ENCODE results near the gene SZT2. TPM values are rescaled to one million over a fixed set of nuclear protein-coding genes. Genes with fewer than 3 reads are reported as not detected.
"Not testable (repeated sequence)": the region's sequence is repeated elsewhere in the genome, so short reads cannot be mapped to it uniquely, and the experiment has no call there.

SZT2 gene
- total RNA-seq, 1 donor from 2014 or later: 26.8 TPM

DNA sequence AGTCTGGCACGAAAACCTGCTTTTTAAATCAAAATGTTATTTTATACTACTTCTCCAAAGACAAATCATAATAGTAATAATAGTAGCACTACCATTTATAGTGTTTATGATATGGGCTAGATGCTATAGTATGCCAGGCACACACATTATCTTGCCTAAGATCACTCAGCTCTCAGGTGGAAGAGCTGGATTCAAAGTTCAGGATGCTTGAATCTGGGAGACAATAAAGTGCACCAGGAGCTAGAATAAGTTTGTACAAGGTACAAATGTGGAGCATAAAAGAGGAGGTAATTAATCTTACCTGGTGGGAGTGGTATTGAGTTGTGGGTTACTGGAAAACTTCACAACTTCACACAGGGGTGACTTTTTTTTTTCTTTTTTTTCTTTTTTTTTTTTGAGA lies 11.9 kb upstream of the SZT2 start:
- intact Hi-C loops (cut with DNase I): no loop called here
- no peak for ATAC-seq (ENCODE audit: poor library complexity)
- DNase-seq: no peak

DNA sequence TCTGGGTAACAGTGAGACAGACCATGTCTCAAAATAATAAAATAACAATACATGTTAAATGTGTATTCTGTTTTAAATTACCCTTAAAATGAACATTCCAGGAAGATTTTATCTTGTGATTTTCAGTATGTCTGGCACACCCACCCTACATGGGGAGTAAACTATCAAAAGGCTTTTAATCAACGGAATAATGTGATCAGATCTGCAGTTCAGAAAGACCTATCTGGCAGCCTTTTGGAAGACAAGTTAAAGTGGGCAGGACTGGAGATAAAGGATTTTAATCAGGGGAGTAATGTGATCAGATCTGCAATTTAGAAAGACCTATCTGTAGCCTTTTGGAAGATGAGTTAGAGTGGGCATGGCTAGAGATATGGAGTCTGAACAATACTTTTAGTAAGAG lies 10.2 kb upstream of the SZT2 start:
- intact Hi-C loops (cut with DNase I): no loop called here
- no peak for DNase-seq

DNA sequence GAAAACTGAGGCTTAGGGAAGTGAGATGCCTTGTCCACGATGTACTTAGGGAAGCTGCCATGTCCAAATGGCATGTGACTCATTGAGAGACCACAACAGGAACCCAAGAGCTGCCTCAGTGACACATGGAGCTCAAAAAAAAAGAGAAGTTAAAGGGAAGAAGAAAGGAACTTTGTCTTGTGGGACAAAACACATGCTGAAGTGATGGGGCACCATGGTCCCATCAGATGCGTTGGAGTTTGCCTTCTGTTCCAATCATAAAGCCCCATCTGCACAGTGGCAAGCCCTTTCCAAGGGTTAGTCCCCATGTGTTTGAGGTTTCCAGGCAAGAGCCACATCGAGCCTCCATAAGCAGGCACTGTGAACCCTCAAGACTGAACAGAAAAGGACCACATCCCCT lies 8.1 kb upstream of the SZT2 start:
- intact Hi-C loops (cut with DNase I): no loop called here
- no peak for DNase-seq

More for the DNA sequence above, 10.2 kb upstream of the SZT2 start:
- ATAC-seq (ENCODE audit: poor library complexity): no peak

DNA sequence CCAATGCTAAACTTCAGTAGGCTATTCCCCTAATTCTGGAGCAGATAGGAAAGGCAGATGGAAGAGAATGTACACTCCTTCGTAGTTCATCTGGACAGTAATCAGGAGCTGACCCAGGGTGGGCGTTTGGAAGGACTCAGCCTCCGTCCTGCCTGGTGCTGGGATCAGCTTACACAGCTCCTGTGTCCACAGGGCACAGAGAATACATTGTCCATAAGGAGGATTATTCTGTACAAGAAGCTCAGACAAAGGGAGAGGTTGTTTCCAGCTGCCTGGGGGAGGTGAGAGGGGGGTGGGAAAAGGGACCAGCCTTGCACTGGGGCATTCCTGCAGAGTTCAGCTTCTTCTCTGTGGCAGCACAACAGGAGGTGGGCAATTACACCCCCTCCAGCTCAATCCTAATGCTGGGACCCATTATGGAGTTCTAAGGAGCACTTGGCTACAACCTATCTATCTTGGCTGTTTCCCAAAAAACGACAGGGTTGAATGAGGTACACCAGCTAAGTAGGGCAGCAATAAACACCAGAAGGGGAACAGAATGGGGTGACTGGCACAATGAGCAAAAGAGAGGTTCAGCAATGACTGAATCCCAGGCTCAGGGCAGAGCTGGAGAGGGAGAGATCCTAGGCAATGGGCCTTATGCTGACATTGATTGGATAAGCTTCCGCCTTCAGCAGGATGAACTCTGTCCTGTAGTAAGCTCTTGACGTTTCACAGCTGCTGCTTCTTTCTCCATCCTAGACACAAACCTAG lies 7.5 kb upstream of the SZT2 start:
- DNase-seq (no peak), ATAC-seq (ENCODE audit: poor library complexity) (peak; percentile 84)
- intact Hi-C loops (cut with DNase I): no loop called here

More for the DNA sequence above, 8.1 kb upstream of the SZT2 start:
- ATAC-seq (ENCODE audit: poor library complexity): peak; percentile 13

DNA sequence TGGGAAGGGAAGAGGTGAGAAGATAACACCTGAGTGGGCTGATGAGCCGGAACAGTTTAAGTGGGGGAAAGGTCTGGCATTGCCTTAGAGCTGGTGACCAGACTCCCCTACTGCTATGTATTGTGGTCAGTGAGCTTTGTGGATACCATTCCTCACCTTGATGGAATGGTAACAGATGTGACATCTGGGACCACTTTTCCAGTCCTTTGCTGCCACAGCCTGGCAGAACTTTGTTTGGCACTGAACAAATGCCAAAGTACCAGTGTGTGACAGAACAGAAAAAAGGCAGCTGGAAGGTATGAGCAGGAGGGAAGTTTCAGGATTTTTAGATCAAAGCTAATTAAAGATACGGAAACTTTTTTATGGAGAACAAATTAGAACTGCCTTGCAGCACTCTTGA lies 6.2 kb upstream of the SZT2 start:
- peak; percentile 70 for ATAC-seq (ENCODE audit: poor library complexity)
- intact Hi-C loops (cut with DNase I): no loop called here
- DNase-seq: no peak

DNA sequence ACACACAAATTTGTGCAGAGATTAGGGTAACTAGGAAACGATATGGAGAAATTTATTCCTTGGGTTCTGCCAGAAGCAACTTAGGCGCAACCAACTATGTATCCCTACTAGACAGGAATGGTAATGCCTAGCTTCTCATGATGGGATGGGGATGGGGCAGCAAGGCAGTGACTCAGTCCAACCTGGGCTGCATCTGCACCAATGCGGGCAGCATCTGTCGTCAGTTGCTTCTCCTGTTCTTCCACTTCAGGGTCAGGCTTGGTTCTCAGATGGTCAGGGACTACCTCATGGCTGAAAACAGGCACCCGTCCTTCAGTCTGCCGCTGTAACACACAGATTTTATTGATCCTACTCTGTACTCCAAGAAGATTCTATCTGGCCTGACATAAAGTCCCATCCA lies 3.0 kb upstream of the SZT2 start:
- no peak for ATAC-seq (ENCODE audit: poor library complexity)
- intact Hi-C loops (cut with DNase I): no loop called here

DNA sequence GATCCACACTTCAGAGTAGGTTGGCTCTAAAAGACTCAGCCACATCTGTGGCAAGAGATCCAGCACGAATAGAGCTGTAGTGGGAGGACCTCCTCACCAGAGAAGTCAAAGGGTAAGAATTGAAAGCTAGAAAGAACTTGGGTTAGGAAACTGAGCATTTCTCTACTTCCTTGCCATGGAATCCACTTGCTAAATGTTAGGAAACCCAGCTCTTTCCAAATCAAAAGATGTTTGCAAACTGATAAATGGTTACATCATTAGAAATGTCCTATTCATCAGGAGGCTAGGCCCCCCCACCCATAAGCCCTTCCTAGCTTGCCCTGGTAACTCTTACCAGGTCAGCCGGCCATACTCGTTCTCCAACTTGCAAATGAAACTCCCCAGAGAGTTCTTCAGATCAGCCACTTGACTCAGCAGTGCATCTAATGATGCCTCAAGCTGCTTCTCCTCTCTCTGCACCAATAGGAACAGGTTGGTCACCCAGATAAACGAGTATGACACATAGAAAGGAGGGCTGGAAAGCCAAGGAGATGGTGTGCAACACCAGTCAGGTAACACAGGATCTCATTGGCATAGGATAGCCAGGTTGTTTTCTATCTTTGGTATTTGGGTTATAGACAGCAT lies 1.6 kb upstream of the SZT2 start:
- intact Hi-C loops (cut with DNase I): no loop called here
- no peak for ATAC-seq (ENCODE audit: poor library complexity)

More for the DNA sequence above, 3.0 kb upstream of the SZT2 start:
- DNase-seq: no peak

DNA sequence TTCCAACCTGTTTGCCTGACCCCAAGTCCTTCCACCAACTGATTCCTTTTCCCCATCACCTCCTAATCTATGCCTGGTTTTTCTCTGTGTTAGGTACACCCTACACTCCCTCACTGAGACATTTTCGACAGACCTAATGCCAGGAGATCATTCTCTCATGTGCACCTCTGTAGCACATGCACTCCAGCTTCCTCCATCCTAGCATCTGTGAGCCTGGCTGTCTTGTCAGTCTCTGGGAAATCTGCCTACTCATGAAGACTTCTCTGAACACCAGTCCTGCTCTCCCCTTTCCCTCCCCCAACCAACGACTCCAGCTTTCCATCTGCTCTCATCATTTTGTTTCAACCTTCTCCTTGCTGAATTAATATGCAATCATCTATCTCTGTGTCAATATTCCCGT lies 1.1 kb upstream of the SZT2 start:
- DNase-seq (no peak), ATAC-seq (ENCODE audit: poor library complexity) (no peak)
- intact Hi-C loops (cut with DNase I): no loop called here

More for the DNA sequence above, 1.6 kb upstream of the SZT2 start:
- DNase-seq: no peak

DNA sequence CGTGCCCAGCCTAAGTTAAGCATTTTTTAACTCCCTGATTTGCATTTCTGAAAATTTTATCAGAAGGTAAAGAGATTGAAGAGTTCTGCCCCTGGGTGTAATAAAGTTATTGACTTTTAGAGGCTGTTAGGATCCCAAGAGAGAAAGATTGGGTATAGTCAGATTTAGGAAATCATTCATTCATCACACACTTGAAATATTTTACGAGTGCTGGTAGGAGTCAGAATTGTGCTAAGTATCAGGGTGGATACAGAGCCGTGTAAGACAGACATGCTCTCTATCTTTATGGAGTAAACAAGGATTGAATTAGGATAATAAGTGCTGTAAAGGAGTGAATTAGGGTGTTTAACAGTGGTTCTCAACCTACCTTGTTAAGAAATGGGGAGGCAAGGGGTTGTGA lies 3.0 kb downstream of the SZT2 start:
- ATAC-seq (ENCODE audit: poor library complexity) (no peak), DNase-seq (no peak)
- intact Hi-C loops (cut with DNase I): no loop called here

- ATAC-seq (ENCODE audit: poor library complexity) (no peak), DNase-seq (no peak)
- intact Hi-C loops (cut with DNase I): no loop called here
Measured at GRCh38 chr1:43395523-43395922, 5.8 kb downstream of the SZT2 start.

- intact Hi-C loops (cut with DNase I): no loop called here
- ATAC-seq (ENCODE audit: poor library complexity): no peak
- DNase-seq: no peak
Measured at GRCh38 chr1:43396059-43396458, 6.4 kb downstream of the SZT2 start.

- no peak for ATAC-seq (ENCODE audit: poor library complexity)
- intact Hi-C loops (cut with DNase I): no loop called here
Measured at GRCh38 chr1:43398227-43398626, 8.5 kb downstream of the SZT2 start.

GRCh38 chr1:43400441-43400840 lies 10.7 kb downstream of the SZT2 start:
- DNase-seq; intact Hi-C loops (cut with DNase I); ATAC-seq (ENCODE audit: poor library complexity): not testable (repeated sequence)

More at GRCh38 chr1:43398227-43398626, 8.5 kb downstream of the SZT2 start:
- DNase-seq: no peak

DNA sequence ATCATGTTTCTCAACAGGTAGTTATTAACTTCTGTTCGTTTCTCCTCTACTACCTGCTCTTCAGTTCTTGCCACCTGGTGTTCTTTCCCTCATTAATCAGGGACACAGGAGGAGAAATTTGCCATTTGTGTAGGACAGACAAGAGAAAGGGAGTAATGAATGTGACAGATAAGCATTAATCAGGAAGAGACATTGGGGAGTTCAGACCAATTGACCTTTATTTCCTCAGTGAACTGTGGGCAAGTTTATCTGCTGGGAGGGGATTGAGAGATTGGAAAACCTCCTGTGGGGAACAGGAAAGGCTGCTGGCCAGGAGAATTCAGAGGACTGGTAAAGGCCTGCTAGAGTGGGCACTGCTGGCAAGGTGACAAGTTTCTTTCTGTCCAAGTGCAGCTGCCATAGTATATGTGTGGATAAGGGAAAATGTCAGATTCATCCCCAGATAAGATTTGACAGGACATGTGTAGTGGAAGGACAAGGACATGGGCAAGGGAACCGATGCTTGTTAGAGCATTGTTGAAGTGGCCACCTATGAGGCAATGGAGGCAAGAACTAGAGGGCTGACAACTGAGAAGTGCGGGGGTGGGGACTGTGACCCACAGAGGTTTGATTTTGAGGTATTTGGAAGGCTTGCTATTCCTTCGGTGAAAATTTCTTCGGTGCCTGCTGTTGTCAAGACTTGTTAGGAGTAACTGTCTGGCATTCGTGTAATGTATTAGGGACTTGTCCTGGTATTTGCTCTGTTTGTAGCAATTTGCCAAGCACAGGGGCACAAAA lies 12.6 kb downstream of the SZT2 start:
- DNase-seq (no peak), ATAC-seq (ENCODE audit: poor library complexity) (no peak)
- intact Hi-C loops (cut with DNase I): no loop called here

DNA sequence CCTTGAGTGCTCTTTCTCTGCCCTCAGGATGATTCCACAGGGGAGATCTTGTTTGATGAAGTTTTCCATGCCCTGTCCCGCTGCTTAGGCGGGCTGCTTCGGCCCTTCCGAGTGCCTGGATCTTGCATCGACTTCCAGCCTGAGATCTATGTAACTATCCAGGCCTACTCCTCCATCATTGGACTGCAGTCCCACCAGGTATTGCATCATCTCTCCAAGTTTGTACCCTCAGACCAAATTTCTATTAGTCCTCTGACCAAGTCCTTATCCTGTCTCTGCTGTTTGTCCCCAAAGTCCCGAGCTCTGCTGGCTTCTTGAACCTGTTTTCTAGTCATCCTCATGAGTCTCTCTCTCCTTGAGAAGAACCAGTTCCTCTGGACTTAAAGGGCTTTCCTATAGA lies 14.7 kb downstream of the SZT2 start:
- DNase-seq: no peak
- intact Hi-C loops (cut with DNase I): no loop called here
- no peak for ATAC-seq (ENCODE audit: poor library complexity)

DNA sequence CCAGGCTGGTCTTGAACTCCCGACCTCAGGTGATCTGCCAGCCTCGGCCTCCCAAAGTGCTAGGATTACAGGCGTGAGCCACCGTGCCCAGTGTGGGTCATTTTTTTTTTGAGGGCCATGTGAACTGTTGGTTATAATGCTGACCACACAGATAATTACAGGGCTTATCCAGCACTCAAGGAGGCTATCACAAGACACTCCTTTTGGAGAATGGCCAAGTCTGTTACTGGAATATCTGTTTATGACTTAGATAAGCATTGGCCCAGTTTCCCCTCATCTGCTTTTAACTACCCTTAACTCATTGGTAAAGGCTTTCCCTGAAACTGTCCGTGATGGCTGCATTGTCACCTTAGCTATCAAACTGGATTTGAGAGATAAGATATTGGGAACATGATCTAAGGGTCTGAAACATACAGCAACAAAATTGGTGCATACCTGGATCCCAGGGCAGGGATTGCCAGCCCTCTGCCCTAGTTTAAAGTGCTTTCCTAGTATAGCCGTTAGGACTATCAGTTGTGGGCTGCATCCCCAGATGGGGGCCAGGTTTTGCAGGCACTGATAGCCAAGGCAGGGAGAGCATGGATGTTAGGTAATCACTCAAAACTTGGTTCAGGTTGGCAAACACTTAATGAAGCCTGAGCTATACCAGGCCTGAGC lies 15.6 kb downstream of the SZT2 start:
- ATAC-seq (ENCODE audit: poor library complexity): peak; percentile 59
- intact Hi-C loops (cut with DNase I): no loop called here
- DNase-seq: no peak

DNA sequence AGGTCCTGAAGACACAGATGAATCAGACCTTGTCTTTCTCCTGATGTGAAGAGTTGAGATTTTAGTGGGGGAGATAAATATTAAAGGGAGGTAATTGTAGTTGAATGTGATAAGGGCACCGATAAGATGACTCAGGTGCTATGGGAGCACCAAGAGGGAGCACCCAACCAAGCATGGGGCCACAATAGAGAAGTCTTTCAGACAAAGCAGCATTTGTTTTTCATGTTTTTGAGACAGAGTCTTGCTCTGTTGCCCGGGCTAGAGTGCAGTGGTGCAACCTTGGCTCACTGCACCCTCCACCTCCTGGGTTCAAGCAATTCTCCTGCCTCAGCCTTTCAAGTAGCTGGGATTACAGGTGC lies 16.2 kb downstream of the SZT2 start:
- intact Hi-C loops (cut with DNase I): no loop called here
- no peak for DNase-seq
- no peak for ATAC-seq (ENCODE audit: poor library complexity)

DNA sequence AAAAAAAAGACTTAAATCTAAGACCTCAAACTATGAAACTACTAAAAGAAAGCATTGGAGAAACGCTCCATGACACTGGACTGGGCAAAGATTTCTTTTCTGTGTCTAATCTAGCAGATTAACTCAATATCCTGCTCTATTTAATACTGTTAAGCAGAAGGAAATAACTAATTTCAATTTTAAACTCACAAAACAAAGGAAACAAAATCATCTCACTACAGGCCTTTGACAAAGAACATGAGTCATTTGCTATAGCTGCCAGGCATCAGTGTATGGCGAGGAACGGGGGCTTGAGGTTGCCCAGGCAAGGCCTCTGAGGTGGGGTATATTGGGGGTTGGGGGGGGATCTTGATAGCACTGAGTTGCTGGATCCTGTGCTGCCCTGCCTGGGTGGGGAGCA lies 20.9 kb downstream of the SZT2 start:
- intact Hi-C loops (cut with DNase I): no loop called here
- no peak for ATAC-seq (ENCODE audit: poor library complexity)
- DNase-seq: no peak

DNA sequence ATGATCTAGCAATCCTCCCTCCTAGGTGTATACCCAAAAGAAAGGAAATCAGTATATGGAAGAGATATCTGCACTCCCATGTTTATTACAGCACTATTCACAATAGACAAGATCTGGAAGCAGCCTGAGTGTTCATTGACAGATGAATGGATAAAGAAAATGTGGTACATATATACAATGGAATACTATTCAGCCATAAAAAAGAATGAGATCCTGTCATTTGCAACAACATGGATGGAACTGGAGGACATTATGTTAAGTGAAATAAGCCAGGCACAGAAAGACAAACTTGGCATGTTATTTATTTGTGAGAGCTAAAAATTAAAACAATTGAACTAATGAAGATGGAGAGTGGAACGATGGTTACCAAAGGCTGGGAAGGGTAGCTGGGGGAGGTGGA lies 23.7 kb downstream of the SZT2 start:
- DNase-seq; ATAC-seq (ENCODE audit: poor library complexity); intact Hi-C loops (cut with DNase I): not testable (repeated sequence)
